KOPT-K1 (cell line): ENCODE data around the gene SECISBP2L.
"Not testable (repeated sequence)": the region's sequence is repeated elsewhere in the genome, so short reads cannot be mapped to it uniquely, and the experiment has no call there.

Experiments used
- H3K27ac ChIP-seq: fragments of 200-600 bp; sonication (generic); 2 replicates; pipeline ENCODE4 v1.5.1; 2016; ENCODE audit warnings: antibody characterized with exemption, mild to moderate bottlenecking, low read depth, low read length; ENCODE audit not compliant: poor library complexity, severe bottlenecking
- H3K36me3 ChIP-seq: fragments of 200-600 bp; sonication (generic); 2 replicates; pipeline ENCODE4 v1.5.1; 2017; ENCODE audit warnings: antibody characterized with exemption, mild to moderate bottlenecking, low read length, moderate library complexity; ENCODE audit not compliant: insufficient read depth
- H3K9me3 ChIP-seq: fragments of 200-600 bp; sonication (generic); 2 replicates; pipeline ENCODE4 v1.5.1; 2017; ENCODE audit warnings: antibody characterized with exemption, low read length, mild to moderate bottlenecking; ENCODE audit not compliant: insufficient read depth, poor library complexity, severe bottlenecking

SECISBP2L gene, protein sequence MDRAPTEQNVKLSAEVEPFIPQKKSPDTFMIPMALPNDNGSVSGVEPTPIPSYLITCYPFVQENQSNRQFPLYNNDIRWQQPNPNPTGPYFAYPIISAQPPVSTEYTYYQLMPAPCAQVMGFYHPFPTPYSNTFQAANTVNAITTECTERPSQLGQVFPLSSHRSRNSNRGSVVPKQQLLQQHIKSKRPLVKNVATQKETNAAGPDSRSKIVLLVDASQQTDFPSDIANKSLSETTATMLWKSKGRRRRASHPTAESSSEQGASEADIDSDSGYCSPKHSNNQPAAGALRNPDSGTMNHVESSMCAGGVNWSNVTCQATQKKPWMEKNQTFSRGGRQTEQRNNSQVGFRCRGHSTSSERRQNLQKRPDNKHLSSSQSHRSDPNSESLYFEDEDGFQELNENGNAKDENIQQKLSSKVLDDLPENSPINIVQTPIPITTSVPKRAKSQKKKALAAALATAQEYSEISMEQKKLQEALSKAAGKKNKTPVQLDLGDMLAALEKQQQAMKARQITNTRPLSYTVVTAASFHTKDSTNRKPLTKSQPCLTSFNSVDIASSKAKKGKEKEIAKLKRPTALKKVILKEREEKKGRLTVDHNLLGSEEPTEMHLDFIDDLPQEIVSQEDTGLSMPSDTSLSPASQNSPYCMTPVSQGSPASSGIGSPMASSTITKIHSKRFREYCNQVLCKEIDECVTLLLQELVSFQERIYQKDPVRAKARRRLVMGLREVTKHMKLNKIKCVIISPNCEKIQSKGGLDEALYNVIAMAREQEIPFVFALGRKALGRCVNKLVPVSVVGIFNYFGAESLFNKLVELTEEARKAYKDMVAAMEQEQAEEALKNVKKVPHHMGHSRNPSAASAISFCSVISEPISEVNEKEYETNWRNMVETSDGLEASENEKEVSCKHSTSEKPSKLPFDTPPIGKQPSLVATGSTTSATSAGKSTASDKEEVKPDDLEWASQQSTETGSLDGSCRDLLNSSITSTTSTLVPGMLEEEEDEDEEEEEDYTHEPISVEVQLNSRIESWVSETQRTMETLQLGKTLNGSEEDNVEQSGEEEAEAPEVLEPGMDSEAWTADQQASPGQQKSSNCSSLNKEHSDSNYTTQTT

DNA sequence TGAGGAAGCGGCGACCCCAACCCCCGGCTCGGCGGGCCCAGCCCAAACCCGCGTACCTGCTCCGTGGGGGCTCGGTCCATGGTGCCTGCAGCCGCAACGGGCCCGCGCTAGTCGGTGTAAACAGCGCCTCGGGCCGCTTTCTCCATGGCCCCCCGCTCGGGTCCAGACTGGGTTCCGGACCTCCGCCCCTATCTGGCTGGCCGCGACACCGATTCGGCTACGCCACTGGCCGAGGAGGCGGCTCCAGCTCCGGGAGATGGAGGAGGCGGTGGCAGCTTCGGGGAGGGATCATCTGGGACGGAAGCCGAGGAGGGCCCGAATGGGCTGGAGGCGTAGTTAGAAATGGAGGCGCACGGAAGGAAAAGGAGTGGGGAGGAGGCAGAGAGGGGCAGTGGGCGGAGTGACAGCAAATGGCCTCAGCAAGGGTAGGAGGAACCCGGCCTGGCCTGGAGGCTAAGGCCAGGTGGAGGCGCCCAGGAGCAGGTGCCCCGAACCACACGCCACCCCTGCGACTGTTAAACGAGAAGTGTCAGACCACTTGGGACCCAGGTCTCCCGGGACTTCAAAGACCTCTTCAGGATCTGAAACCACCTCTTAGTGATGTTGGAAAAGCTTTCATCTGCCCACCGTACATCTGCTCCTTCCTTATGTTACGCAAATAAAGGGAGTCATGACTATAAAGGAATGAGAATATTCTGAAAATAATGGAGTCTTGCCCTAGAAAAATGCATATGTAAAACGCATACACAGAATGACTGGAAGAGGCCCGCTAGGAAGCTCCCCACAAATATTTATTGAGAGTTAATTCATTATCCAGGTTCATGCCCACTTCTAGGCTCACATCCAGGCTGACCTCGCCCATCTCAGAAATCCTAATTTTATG lies at the start of gene SECISBP2L:
Gene SECISBP2L, minus strand, starts transcription at position 227 of the 883 bp plus-strand sequence. Its CDS starts 147 bp downstream, at position 80.
- Histone ChIP-seq H3K9me3 (peaks cover 6% of the 10 kb centered on the region), H3K27ac (peak within 1 kb of the TSS; percentile 58), H3K36me3 (no peaks in the 10 kb centered on the region)

DNA sequence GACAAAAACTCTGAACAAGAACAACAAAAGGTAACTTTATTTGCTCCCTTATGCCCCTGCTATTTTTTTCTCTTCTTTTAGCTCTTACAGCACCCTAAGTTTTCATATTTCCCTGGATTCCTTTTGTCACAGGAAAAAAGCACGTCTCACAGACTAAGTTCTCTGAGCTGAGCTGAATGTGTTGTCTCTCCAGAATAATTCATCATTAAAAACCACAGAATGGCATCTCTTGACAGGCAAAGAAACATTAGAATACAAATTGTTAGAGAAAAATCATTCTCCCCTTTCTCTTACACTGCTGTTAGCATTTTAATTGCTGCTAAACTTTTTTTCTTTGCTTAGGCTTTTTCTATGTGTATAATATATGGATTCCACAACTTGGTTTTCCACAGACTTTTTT lies 48.7 kb upstream of the SECISBP2L start:
- Histone ChIP-seq H3K36me3 (no peaks in the 10 kb centered on the region), H3K27ac (no peak overlapping the region), H3K9me3 (no peaks in the 10 kb centered on the region)

DNA sequence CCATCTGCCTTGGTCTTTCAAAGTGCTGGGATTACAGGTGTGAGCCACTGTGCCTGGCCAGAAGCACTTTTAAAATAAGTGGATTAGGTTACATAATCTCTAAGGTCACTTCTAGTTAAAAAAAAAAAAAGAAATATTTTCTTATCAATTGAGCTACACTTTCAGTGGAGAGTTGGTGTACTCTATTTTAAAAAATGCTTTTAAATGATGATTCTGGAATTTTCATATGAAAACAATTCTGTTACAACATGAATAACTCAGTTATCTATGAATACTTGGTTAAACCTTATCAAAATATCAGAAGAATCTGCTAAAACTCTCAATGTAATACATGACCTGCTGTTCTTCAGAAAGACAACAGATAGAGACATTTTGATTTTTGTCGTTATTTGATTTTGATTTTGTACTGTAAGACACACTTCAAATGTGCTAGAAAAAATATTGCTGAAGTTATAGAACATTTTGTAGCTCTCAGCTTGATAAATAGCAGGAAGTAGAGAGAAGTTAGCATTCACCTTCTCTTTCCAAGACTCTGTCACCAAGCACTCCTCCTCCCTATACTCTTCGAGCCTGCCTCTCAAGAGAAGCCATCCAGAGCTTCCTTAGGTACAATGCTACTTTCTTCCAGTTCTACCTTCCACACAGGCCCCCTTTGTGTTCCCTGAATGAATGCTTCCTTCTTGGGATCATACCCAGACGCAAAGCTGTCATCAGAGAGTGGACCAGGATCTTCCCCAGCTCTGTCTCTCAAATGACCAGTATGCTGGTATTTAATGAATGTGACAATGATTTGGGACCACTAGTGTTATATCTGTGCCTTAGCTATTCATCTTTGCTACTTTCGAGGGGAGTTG lies 47.2 kb upstream of the SECISBP2L start:
- H3K9me3 ChIP-seq: no peaks in the 10 kb centered on the region
- no peak overlapping the region for H3K27ac ChIP-seq
- H3K36me3 ChIP-seq: no peaks in the 10 kb centered on the region

DNA sequence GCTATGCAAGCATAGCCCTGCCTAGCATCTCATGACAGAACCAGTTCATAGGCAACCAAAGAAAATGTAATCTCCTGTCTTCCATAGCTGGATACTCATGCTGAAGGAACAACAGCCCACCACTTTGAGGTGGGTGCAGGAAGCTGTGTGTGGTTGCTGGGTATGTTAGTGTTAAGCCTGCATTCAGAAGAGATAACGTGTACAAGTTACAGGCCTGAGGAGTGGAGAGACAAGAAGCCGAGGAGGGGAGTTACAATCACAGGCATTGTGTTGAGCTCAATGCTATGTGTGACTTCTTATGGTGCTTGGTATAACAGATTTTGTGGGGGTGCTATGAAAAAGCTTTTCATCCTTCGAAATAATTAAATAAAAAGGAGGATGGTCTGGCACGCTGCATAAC lies 42.8 kb upstream of the SECISBP2L start:
- H3K9me3 ChIP-seq: no peaks in the 10 kb centered on the region
- no peak overlapping the region for H3K27ac ChIP-seq
- H3K36me3 ChIP-seq: no peaks in the 10 kb centered on the region

DNA sequence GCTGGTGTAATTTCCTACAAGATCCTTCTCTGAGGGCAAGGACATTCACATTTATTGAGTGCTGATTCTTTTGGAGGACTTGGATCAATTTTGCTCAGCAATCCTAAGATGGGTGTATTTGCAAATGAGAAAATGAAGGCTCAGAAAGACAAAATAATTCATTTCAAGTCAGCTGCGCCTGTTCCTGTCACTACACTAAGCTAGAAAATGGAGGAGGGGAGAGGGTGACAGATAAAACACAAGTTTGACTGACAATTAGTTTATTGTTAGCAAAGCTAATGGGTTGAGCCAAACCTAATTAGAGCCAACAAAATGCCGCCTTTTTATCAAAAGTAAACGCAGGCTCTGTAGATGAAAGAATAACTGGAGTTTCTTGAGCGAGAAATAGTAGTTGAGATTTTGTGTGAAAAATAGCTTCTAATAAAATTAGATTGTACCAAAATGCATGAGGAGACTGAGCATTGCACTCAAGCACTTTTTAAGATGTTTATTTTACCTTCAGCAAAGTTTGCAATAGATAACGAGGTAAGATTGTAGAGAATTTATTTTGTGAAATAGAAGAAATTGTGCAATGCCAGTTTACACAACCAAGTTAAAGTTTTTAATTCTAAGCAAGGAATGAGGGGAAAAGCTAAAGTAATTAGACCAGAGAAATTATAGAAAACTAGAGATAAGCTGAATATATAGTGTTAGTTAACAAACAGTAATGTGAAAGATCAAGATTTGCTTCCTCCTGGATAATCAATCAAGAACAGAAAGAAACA lies 39.6 kb upstream of the SECISBP2L start:
- Histone ChIP-seq H3K27ac (no peak overlapping the region), H3K36me3 (no peaks in the 10 kb centered on the region)

DNA sequence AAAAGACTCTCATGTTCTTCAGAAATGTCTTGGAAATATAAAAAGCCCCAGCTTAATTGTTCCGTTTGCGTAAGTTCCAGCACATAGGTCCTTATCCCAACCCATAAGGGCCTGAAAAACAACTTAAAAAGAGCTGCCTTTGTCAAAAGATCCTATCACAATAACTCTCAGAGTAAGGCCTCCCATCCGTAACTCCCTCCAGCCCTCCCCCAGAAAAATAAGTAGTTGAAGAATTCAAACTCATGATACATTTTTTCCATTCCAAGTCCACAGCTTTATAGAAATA lies 38.0 kb upstream of the SECISBP2L start:
- Histone ChIP-seq H3K9me3 (no peaks in the 10 kb centered on the region), H3K27ac (no peak overlapping the region), H3K36me3 (no peaks in the 10 kb centered on the region)

More for the DNA sequence above, 39.6 kb upstream of the SECISBP2L start:
- H3K9me3 ChIP-seq: no peaks in the 10 kb centered on the region

DNA sequence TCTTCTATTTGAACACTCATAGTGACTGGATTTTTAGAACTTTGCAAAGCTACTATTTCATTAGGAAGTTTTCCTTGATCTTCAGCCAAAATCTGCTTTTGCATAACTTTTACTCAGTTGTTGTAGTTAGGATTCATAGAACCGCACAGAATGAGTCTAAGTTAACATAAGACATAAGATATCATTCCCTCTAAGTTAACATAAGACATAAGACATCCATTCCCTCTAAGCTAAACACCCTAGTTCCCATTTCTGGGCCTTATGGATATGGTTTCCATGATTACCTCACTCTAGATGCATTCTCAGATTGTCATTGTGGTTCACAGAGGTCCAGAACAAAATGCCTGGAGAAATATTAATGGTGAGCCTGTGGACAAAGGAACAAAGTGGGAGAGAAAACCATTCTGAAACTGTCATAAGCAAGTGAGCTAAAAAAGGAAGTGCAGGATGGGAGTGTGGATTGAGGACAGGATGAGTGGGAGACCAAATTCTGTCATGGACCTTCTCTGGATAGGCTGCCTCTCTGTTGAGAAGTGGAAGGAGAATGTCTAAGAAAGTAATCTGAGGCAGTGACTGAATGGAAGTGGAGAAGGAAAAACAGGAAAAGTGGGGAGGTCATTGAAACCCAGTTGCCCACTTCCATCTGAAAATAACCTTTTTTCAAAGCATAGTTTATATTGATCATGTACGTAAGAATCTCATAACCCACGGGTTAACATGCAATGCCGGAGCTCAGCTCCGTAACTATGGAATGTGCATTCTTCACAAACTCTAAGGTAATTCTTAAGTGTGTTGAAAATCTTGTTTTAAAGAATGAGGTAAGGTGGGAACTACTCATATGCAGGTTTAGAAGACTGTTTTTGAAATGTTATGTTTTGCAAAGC lies 37.4 kb upstream of the SECISBP2L start:
- Histone ChIP-seq H3K27ac (no peak overlapping the region), H3K36me3 (no peaks in the 10 kb centered on the region), H3K9me3 (no peaks in the 10 kb centered on the region)

DNA sequence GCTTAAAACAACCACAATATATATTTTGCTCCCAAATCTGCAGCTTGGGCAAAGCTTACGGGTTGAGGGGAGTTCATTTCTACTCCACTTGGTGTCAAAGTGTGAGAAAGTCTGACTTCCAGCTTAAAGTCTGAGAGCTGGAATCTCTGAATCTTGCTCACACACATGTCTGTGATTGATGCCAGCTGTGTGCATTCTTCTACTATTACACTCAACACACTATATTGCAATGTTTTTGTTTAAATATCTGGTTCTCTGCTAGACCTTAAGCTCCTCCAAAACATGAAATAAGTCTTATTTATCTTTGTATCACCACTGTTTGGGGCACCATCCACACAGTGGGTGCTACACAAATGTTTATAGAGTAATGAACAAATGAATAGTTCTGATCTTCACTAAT lies 36.7 kb upstream of the SECISBP2L start:
- H3K36me3 ChIP-seq: no peaks in the 10 kb centered on the region
- no peak overlapping the region for H3K27ac ChIP-seq
- H3K9me3 ChIP-seq: no peaks in the 10 kb centered on the region

DNA sequence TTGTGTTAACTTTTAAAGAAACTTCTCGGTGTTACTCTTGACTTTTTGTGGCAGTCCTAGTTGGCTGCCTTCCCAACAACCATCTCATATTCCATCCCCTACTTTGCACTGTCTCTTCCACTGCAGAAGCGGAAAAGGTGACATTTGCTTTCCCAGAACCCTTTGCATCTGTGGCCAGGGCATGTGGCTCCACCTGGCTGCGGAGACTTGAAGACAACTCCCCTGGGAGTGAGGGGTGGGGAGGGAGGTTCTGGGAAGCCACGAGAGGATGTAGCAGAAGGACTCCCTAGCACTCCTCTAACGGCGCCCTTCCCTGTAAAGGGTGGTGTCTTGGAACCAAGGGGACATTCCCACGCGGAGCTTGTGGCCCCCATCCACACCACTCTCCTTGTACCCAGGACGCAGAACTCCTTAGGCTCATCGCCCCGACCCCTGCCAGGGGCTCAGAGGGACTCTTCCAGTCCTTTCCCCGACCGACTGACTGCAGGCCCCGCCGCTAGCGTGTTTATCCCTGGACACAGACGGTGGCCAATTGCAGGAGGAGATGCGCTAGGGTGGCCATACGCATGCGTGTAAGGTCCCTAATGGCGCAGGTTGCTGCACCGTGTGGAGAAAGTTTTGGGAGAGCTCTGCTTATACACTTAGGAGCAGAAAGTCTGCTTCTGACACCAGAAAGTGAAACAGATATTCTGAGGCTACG lies 33.2 kb upstream of the SECISBP2L start:
- Histone ChIP-seq H3K36me3 (no peaks in the 10 kb centered on the region), H3K9me3 (no peaks in the 10 kb centered on the region), H3K27ac (no peak overlapping the region)

DNA sequence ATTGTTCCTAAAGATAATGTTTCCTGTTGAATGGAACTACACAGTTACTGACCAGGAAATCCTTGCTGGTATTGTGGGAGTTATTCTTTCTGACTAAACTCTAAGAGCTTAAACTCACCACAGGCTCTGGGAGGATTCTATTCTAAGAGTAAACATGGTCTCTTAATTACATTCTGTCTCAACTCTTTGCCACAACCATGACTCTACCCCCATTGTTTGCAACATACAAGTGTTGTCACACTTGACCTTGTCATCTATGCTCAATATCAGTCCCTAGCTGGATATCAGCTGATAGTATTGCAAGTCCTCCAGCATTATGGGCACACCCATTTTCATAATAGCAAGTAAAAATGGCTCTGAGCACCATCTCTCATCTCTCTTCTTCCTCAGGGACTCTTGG lies 29.6 kb upstream of the SECISBP2L start:
- Histone ChIP-seq H3K36me3 (no peaks in the 10 kb centered on the region), H3K9me3 (no peaks in the 10 kb centered on the region), H3K27ac (no peak overlapping the region)

DNA sequence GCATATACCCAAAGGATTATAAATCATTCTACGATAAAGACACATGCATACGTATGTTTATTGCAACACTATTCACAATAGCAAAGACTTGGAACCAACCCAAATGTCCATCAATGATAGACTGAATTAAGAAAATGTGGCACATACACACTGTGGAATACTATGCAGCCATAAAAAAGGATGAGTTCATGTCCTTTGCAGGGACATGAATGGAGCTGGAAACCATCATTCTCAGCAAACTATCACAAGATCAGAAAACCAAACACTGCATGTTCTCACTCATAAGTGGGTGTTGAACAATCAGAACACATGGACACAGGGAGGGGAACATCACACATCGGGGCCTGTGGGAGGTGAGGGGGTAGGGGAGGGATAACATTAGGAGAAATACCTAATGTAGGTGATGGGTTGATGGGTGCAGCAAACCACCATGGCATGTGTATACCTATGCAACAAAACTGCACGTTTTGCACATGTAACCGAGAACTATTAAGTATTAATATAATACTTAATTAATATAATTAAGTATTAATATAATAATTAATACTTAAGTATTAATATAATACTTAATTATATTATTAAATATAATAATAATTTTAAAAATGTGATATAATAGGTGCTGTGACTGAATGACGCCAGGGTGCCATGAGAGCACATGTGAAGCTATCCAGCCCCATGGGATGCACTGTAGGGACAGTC lies 28.5 kb upstream of the SECISBP2L start:
- not testable (repeated sequence) for H3K36me3 ChIP-seq, H3K27ac ChIP-seq, H3K9me3 ChIP-seq

DNA sequence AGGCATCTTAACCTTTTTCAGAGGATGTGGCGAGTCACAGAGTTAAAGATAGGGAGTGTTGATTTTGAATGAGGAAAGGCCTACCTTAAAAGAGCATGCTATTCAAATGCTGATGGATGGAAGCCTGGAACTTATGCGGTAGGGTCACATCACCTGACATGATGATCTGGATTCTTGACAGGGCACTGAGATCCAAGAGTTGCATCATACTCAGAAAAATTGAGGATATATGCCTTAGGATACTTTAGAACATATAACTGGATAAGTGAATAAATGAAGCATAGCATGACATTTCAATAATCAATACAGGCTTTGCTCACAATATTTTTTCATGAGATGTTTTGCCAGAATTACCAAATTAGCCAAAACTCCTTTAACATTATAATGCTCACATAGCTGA lies 20.1 kb upstream of the SECISBP2L start:
- no peak overlapping the region for H3K27ac ChIP-seq
- H3K36me3 ChIP-seq: no peaks in the 10 kb centered on the region
- H3K9me3 ChIP-seq: no peaks in the 10 kb centered on the region
